Activated T-cell treated with anti-CD3 and anti-CD28 coated beads, Interleukin-2, amount 50 U/mL, for 24 hours (primary cell): ENCODE data around the gene SPINK5.

Source experiments
- DNase-seq: peaks from one replicate; pipeline ENCODE4 v3.0.0-alpha.2; 2020
- H3K27ac Mint-ChIP-seq: 2 replicates; pipeline ENCODE4 v1.8.0; 2020; ENCODE audit warnings: mild to moderate bottlenecking, mixed read lengths
- H3K27me3 Mint-ChIP-seq: 2 replicates; pipeline ENCODE4 v1.8.0; 2020; ENCODE audit warnings: mixed read lengths
- H3K36me3 Mint-ChIP-seq: 2 replicates; pipeline ENCODE4 v1.8.0; 2020; ENCODE audit warnings: low read depth, mixed read lengths
- H3K4me1 Mint-ChIP-seq: 2 replicates; pipeline ENCODE4 v1.8.0; 2020; ENCODE audit warnings: low read depth, mixed read lengths
- H3K4me3 Mint-ChIP-seq: 2 replicates; pipeline ENCODE4 v1.8.0; 2020; ENCODE audit warnings: mild to moderate bottlenecking, moderate library complexity, mixed read lengths
- H3K9me3 Mint-ChIP-seq: 2 replicates; pipeline ENCODE4 v1.8.0; 2020; ENCODE audit warnings: mixed read lengths

Gene SPINK5

GRCh38 chr5:148084269-148084668, 20.5 kb downstream of the SPINK5 start:
- no peaks in the 10 kb centered on the region for H3K4me1 Mint-ChIP-seq
- H3K36me3 Mint-ChIP-seq = no peaks in the 10 kb centered on the region
- peaks cover 3% of the 10 kb centered on the region for H3K9me3 Mint-ChIP-seq
- H3K4me3 Mint-ChIP-seq = no peak overlapping the region
- H3K27ac Mint-ChIP-seq = no peak overlapping the region
- no peak for DNase-seq
- H3K27me3 Mint-ChIP-seq = no peaks in the 10 kb centered on the region

- Mint-ChIP-seq H3K27me3 (no peaks in the 10 kb centered on the region), H3K9me3 (peaks cover 3% of the 10 kb centered on the region), H3K4me1 (no peaks in the 10 kb centered on the region), H3K36me3 (no peaks in the 10 kb centered on the region), H3K4me3 (no peak overlapping the region), H3K27ac (no peak overlapping the region)
- no peak for DNase-seq
Measured at GRCh38 chr5:148085310-148085709, 21.5 kb downstream of the SPINK5 start.

DNA sequence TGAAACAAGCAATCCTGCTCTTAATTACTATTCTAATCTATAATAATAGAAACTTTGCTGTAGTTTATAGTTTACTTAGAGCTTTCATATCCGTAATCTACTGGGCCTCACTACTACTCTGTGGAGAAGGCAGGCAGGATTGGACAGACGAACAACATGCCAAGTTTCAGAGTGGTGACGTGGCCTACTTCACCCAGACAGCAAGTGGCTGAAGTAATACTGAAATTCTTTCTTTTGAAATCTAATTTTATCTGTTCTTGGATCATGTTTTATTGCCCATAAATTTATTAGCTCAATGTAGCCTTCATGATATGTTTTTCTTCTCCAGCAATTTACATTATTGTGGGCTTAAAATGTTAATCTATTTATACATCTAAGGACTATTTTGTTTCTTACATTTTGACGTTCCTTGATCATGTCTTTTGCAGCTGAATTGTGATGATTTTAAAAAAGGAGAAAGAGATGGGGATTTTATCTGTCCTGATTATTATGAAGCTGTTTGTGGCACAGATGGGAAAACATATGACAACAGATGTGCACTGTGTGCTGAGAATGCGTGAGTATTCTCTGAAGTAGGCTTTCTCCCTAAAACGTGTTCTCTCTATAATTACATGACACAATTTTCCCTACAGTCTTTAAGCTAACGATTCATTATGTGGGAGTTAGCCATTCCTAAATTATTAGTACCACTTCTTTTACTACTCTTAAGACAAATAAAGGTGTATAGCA, 22.4 kb downstream of the SPINK5 start:
- Mint-ChIP-seq H3K9me3 (peaks cover 3% of the 10 kb centered on the region), H3K36me3 (no peaks in the 10 kb centered on the region), H3K4me1 (no peaks in the 10 kb centered on the region), H3K4me3 (no peak overlapping the region), H3K27me3 (no peaks in the 10 kb centered on the region), H3K27ac (no peak overlapping the region)
- no peak for DNase-seq

DNA sequence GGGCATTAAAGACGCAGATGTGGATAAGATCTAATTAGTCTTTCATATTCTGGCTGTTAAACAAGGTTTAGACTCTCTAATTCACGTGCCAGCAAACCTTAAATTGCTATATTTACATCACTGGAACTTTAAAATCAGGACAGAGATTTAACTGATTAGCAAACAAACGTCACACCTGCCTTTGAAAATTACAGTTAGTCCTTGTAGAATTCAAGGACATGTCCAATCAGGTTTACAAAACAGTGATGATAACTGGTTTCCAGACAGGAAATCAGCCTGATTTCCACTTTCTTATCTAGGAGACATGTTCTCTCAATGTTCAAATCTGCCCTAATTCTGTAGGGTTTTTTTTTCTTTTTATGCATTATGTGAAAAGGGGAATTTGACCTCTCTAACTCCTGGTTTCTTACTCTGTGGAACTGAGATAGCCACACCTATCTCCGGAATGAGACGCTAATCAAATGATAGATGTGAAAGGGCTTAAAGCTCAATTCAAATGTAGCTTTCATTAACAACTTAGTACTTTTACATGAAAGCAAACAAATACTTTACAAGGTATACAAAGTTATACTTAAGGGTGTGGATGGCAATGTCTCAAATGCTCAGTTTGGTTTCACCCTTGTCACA, 26.5 kb downstream of the SPINK5 start:
- Mint-ChIP-seq H3K36me3 (no peaks in the 10 kb centered on the region), H3K27ac (no peak overlapping the region), H3K4me3 (no peak overlapping the region), H3K27me3 (no peaks in the 10 kb centered on the region), H3K9me3 (no peaks in the 10 kb centered on the region), H3K4me1 (no peaks in the 10 kb centered on the region)
- no peak for DNase-seq

GRCh38 chr5:148090773-148091250, 27.0 kb downstream of the SPINK5 start:
- no peak overlapping the region for H3K27ac Mint-ChIP-seq
- no peaks in the 10 kb centered on the region for H3K9me3 Mint-ChIP-seq
- H3K27me3 Mint-ChIP-seq = no peaks in the 10 kb centered on the region
- no peaks in the 10 kb centered on the region for H3K4me1 Mint-ChIP-seq
- H3K36me3 Mint-ChIP-seq = no peaks in the 10 kb centered on the region
- DNase-seq = no peak
- no peak overlapping the region for H3K4me3 Mint-ChIP-seq

GRCh38 chr5:148091991-148092964, 28.5 kb downstream of the SPINK5 start:
- Mint-ChIP-seq H3K27me3 (no peaks in the 10 kb centered on the region), H3K9me3 (no peaks in the 10 kb centered on the region)

DNA sequence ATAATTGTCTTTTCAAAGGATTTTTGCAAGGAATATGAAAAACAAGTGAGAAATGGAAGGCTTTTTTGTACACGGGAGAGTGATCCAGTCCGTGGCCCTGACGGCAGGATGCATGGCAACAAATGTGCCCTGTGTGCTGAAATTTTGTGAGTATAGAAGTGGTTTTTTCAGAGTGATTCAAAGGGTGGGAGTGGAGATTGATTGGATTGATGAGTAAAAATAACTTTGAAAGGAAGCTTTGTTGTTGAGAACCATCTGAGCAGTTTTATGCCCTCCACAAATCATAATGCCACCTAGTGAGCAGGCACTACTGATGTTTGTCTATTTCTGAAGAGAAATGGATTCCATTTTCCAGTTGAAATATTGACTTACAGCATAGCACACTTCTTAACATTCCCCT, 30.6 kb downstream of the SPINK5 start:
- no peaks in the 10 kb centered on the region for H3K27me3 Mint-ChIP-seq
- H3K4me3 Mint-ChIP-seq = no peak overlapping the region

More at GRCh38 chr5:148091991-148092964, 28.5 kb downstream of the SPINK5 start:
- DNase-seq = no peak
- Mint-ChIP-seq H3K4me1 (no peaks in the 10 kb centered on the region), H3K4me3 (no peak overlapping the region), H3K27ac (no peak overlapping the region), H3K36me3 (no peaks in the 10 kb centered on the region)

DNA sequence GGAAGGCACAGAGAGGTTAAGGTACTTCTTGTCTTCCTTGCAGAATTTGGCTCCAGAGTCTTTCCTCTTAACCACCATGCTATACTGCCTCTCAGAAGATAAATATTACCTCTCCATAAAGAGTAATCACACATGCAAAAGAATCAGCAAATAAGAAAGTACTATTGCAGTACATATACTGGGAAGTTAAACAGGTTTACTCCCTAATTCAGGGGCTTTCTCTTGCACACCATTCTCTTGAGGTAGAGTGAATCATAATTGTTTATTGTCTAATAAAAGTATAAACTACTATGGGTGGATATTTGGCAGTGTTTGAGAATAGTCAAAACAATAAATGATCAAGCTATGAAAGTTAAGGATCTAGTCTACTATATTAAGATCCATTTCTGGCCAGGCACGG, 40.4 kb downstream of the SPINK5 start:
- no peaks in the 10 kb centered on the region for H3K27me3 Mint-ChIP-seq
- H3K27ac Mint-ChIP-seq = no peak overlapping the region
- H3K9me3 Mint-ChIP-seq = no peaks in the 10 kb centered on the region
- DNase-seq = no peak
- no peaks in the 10 kb centered on the region for H3K36me3 Mint-ChIP-seq
- no peaks in the 10 kb centered on the region for H3K4me1 Mint-ChIP-seq
- no peak overlapping the region for H3K4me3 Mint-ChIP-seq

More for the DNA sequence above, 30.6 kb downstream of the SPINK5 start:
- Mint-ChIP-seq H3K36me3 (no peaks in the 10 kb centered on the region), H3K4me1 (no peaks in the 10 kb centered on the region), H3K27ac (no peak overlapping the region), H3K9me3 (no peaks in the 10 kb centered on the region)
- no peak for DNase-seq

- Mint-ChIP-seq H3K27me3 (no peaks in the 10 kb centered on the region), H3K27ac (no peak overlapping the region), H3K36me3 (no peaks in the 10 kb centered on the region), H3K4me3 (no peak overlapping the region), H3K4me1 (no peaks in the 10 kb centered on the region), H3K9me3 (no peaks in the 10 kb centered on the region)
- DNase-seq = no peak
Measured at GRCh38 chr5:148107608-148108007, 43.8 kb downstream of the SPINK5 start.

DNA sequence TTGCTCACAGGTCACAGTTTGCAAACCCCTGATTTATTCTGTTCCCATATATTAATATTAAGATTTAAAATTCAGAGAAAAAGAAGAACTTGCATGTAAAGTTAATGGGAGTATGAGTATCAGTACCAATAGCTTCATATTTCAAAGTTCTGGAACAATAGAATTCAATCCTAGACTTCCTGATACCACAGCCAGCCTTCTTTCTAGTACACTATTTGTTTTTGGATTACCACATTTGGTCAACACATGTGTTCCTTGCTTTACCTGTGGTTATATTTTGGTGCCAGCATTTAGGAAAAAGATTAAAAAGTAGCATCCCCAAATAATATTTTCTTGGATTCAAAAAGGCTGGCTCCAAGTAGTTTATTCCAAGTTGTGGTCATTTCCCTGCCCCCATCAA, 49.5 kb downstream of the SPINK5 start:
- Mint-ChIP-seq H3K9me3 (no peaks in the 10 kb centered on the region), H3K4me1 (no peaks in the 10 kb centered on the region), H3K36me3 (no peaks in the 10 kb centered on the region), H3K27ac (no peak overlapping the region), H3K27me3 (no peaks in the 10 kb centered on the region), H3K4me3 (no peak overlapping the region)
- DNase-seq = no peak

DNA sequence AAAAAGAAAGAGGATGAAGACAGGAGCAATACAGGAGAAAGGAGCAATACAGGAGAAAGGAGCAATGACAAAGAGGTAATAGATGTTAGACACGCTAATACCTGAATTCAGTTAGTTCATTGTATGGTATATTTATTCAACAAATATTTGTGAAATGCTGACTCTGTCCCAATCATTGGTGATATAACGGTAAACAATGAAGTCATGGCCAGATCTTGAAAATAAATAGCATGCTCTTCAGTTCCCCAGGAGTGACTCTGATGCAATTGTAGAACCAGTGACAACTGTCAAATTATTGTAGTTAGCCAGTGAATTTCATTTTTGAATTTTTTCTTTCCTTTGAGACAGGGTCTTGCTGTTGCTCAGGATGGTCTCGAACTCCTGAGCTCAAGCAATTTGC, 56.5 kb downstream of the SPINK5 start:
- Mint-ChIP-seq H3K4me1 (no peaks in the 10 kb centered on the region), H3K36me3 (no peaks in the 10 kb centered on the region), H3K9me3 (no peaks in the 10 kb centered on the region), H3K4me3 (no peak overlapping the region), H3K27ac (no peak overlapping the region), H3K27me3 (no peaks in the 10 kb centered on the region)
- no peak for DNase-seq

DNA sequence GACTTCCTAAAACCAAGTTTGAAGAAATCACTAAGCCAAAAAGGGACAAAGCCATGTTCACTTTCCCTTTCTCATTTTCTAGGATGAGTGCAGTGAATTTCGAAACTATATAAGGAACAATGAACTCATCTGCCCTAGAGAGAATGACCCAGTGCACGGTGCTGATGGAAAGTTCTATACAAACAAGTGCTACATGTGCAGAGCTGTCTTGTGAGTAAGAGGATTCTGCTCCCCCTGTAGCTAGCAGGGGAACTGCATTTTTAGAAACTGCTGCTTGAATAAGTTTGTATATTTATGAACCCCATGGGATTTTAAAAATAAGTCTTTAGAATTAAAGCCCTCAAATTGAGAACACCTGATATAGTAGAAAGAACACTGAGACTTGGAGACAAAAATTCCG, 61.9 kb downstream of the SPINK5 start:
- no peak overlapping the region for H3K27ac Mint-ChIP-seq
- no peaks in the 10 kb centered on the region for H3K9me3 Mint-ChIP-seq
- H3K27me3 Mint-ChIP-seq = no peaks in the 10 kb centered on the region
- H3K4me3 Mint-ChIP-seq = no peak overlapping the region
- no peaks in the 10 kb centered on the region for H3K36me3 Mint-ChIP-seq
- no peak for DNase-seq
- H3K4me1 Mint-ChIP-seq = no peaks in the 10 kb centered on the region

GRCh38 chr5:148135091-148136048, 71.6 kb downstream of the SPINK5 start:
- Mint-ChIP-seq H3K4me1 (no peaks in the 10 kb centered on the region), H3K27me3 (peaks cover 10% of the 10 kb centered on the region), H3K27ac (no peak overlapping the region), H3K9me3 (no peaks in the 10 kb centered on the region), H3K36me3 (no peaks in the 10 kb centered on the region), H3K4me3 (no peak overlapping the region)
- no peak for DNase-seq

GRCh38 chr5:148140846-148141245, 77.1 kb downstream of the SPINK5 start:
- Mint-ChIP-seq H3K36me3 (no peaks in the 10 kb centered on the region), H3K9me3 (no peaks in the 10 kb centered on the region), H3K27me3 (peaks cover 7% of the 10 kb centered on the region), H3K4me3 (no peak overlapping the region), H3K27ac (no peak overlapping the region), H3K4me1 (no peaks in the 10 kb centered on the region)
- no peak for DNase-seq
